Measurements from ENCODE around the gene PROSER2.

Gene PROSER2, protein sequence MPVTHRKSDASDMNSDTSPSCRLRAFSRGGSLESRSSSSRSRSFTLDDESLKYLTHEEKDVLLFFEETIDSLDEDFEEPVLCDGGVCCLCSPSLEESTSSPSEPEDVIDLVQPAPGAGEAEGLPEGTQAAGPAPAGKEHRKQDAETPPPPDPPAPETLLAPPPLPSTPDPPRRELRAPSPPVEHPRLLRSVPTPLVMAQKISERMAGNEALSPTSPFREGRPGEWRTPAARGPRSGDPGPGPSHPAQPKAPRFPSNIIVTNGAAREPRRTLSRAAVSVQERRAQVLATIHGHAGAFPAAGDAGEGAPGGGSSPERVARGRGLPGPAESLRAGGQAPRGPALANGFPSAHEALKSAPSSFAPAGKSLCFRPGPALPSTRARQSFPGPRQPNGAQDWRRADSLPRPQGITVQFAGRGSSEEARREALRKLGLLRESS

DNA sequence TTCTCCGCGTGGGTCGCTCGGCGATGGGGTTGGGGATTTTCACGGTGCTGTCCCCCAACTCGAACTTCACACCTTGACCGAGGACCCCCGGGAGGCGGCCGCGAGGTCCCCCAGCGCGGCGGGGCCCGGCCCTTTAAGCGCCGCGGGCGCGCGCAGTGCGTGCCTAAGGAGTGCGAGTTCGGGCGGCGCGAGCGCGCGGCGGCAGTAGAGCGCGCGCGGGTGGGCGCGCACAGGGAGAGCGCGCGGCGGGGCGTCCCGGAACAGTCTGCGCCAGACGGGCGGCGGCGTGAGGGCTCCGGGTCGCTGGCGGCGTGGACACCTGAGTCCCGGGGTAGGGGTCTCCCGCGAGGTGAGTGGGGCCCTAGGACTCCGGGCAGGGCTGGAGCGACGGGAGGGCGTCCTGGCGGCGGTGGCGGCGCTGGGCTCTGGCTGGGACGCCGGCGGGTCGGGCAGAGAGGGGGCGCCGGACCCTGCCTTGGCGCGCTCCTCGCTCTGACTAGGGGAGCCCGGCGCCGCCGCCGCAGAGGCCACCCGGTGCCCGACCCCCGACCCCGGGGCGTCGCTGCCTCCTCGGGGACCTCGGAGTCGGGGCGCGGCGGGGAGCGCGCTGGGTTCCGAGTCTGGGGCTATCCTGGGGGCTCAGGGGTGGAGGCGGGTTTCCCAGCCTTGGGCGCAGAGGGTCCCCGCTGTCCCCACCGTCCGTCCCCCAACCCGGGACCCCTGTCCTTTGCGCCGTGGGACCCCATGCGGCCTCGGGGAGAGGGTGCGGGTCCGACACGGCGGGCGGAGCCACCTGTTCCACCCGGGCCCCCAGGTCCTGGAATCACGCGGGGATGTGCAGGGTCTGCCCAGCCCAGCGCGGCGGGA, at the start of gene PROSER2:
Gene PROSER2, plus strand, starts transcription at position 235 of the 867 bp plus-strand sequence. CDS start 28,722 bp downstream, outside the sequence.
- peak; percentile 5 to 20 for DNase-seq

- no peak for DNase-seq
Observed at GRCh38 chr10:11773761-11774441, 49.3 kb upstream of the PROSER2 start.

DNA sequence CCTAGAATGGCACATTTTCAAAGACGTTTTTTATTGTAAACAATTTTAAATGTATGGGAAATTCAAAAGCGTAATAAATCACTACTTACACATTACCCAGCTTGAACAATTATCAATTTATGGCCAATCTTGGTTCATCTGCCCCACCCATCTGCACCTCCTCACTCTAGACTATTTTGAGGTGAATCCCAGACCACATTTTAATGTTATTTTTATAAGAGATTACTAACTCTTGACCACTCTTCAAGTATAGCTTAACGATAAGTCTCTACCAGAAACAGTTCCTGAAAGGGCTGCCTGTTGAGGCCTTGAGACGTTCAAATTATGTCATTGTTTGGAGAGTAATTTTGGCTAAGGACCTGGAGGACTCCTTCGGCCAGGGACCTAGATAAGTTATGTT, 47.7 kb upstream of the PROSER2 start:
- DNase-seq, result no peak

GRCh38 chr10:11776080-11776479, 47.1 kb upstream of the PROSER2 start:
- no peak for DNase-seq

DNA sequence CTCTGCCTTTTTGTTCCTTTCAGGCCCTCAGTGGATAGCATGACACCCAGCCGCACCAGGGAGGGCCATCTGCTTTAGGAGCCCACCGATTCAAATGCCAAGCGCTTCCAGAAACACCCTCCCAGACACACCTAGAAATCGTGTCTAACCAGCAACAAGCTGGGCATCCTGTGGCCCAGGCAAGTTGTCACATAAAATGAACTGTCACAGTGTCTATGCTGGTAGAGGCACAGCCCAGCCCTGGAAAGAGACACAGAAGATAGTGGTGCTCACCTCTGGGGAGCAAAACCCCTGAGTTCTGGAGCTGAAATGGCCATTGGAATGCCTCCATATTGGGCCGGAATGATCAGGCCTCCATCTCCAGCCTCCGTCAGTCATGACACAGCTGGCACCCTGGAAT, 42.0 kb upstream of the PROSER2 start:
- no peak for DNase-seq

DNA sequence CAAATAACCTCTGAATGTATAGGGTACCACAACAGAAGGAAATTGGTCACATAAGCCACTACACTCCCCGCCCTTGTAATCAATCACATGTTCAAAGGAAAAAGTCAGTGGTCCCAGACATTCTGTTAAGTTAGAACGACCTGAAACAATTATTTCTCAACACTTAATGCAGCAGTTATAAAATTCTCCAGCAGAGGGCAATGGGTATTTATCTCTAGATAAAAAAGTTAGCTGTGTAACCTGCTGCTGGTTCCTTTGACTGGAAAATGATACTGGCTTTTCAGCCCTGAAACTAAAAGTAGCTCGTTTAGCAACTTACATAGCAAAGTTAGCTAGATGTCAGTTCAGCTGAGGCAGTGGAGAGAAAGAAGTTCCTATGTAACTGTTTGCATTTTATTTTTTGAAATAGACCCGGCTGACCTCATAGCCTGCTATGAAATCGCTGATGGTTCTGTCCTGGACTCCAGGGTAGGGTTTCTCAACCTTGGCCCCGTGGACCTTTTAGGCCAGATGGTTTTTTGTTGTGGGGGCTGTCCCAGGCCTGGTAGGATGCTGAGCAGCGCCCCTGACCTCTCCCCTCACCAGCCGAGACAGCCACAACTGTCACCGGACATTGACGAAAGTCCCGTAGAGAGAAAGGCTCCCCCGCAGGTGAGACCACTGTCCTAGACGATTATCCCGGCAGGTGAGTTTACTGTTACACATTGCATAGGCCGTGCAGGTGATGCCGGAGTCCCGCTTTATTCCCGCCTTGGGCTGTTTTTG, 40.2 kb upstream of the PROSER2 start:
- no peak for DNase-seq

DNA sequence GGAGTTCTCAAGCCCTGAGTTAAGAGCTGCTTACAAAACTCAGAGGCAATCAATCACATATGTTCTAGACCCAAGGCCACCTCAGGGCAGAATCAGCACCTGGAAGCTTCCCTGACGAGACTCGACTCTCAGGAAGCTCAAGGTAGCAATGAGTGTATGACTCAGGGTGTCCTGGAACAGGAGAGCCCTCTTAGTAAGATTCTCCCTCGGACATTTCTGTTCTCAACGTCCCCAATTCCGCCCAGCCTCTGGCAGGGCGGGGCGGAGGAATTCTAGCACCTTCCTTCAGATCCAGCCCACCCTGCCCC, 39.6 kb upstream of the PROSER2 start:
- no peak for DNase-seq

GRCh38 chr10:11787374-11787773, 35.8 kb upstream of the PROSER2 start:
- no peak for DNase-seq

- DNase-seq, result no peak
Observed at GRCh38 chr10:11787846-11788245, 35.3 kb upstream of the PROSER2 start.

- no peak for DNase-seq
Observed at GRCh38 chr10:11789306-11789705, 33.9 kb upstream of the PROSER2 start.

- no peak for DNase-seq
Observed at GRCh38 chr10:11789956-11790355, 33.2 kb upstream of the PROSER2 start.

DNA sequence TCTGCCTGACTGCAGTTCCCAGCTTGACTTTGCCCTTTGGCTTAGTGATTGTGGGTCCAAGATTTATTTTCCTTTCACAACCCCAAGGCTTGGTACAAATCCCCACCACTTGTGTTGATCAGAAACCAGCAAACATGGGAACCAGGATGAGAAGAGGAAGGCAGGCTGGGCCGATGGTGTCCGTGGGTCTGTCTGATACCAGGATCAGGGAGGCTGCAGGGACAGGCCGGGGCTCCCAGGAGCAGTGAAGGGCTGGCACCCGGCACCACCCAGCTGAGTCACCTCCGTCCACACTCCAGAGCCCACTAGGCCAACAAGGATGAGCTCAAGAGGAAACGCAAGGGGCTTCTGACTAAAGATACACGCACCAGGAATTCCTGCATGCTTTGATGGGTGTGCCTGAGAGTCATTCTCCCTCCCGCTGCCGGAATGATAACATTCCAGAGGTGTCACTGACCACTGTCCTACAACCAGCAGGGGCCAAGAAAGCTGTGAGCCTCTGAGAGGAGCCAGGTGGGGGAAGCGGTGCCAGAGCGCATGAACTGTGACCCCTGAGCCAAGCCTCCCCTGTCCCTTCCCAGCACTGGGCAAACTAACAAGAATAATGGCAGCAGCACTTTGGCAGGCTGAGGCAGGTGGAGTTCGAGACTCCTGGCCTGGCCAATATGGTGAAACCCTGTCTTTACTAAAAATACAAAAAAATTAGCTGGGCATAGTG, 29.2 kb upstream of the PROSER2 start:
- no peak for DNase-seq

DNA sequence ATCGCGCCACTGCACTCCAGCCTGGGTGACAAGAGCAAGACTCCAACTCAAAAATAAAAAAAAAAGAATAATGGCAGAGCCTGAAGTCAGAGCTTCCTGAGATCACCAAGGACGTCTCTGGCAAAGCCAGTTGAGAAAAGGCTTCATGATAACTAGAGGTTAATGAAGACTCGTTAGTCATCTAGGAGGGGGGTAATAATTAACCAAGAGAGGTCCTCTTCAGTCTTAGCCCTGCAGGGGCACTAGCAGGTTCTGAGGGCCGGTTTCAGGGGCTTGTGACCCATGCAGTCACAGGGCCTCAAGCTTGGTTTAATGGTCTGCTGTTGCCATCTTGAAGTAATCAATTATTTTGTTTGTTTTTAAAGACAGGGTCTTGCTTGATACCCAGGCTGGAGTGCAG, 28.6 kb upstream of the PROSER2 start:
- no peak for DNase-seq

DNA sequence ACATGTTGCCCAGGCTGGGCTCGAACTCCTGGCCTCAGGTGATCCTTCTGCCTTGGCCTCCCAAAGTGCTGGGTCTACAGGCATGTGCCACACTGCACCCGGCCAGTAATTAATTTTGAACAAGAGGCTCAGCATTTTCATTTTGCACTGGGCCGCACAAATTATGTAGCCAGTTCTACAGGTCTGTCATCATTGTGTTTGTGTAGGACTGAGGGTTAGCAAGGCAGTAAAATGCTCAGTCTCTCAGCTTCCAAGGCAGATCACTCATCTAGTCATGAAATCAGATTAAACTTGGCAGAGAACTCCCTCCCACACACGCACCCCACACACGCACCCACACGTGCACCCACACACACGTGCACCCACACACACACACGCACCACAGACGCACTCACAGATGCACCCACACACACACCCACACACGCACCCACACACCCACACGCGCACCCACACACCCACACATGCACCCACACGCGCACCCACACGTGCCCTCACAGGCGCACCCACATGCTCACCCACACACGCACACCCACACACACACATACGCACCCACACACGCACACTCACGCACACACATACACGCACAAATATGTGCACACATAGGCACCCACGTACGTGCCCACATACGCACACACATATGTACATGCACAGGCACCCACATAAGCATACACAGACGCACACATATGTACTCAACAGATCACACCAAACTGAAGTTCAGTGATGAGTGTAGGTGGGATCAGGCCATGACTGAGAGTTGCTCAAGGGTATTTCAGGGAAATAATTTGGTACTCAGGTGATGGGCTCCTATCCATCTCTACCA, 27.8 kb upstream of the PROSER2 start:
- peak; percentile 2 to 14 for DNase-seq

DNA sequence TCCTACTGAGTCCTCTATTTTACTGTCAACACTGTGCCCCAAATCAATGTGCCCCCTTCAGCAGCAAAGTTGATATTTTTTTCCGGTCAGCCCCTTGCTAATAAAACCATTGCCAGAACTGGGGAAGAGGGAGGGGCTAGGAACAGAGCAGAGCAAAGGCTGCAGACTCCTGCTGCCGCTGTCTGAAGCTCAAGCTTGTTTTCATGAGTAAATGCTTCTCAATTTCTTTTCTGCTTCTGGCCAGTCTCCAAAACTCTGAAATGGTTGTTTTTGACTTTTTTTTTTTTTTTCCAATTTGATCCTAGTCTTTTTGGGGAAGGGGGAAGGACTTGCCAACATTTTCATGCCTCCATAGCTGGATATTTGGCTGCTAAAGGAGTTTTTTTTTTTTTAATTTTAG, 26.7 kb upstream of the PROSER2 start:
- no peak for DNase-seq

DNA sequence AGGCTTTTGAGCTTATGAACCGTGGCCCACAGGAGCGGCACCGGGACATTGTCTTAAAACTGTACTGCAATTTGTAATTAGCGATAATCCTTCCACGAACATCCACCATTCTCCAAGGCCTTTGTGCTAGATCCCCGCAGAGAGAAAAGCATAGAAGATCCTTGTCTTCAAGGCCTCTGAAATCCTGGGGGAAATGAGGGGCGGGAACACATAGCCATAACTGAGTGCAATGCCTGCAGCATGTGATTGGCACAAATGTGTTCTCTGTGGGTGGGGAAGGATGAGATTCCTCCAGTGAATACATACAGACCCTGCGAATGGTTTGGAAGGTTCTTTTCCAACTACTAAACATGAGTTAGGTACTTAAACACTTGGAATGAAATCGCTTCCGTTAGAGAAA, 25.9 kb upstream of the PROSER2 start:
- DNase-seq, result no peak

- no peak for DNase-seq
Observed at GRCh38 chr10:11797847-11798633, 25.1 kb upstream of the PROSER2 start.

- no peak for DNase-seq
Observed at GRCh38 chr10:11798845-11799735, 24.1 kb upstream of the PROSER2 start.

DNA sequence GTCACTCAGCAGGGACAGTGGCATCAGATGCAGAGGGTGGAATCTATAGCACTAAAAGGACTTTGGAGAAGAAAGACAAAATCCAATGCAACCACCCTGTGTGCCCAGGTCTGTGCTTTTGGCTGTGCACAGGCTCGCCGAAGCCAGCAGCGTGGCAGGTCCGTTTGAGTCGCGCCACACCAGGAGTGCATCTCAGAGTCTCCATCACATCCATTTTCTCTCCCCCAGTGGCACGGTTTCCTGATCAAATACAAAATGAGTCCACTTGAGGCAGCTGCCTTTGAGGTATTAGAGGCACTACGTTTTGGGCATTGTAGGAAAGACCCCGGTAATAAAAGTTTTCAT, 23.4 kb upstream of the PROSER2 start:
- no peak for DNase-seq

All from activated CD4-positive, alpha-beta T cell treated with anti-CD3 and anti-CD28 coated beads, Interleukin-2, amount 50 U/mL, for 4 hours (primary cell).